Epidermal melanocyte (primary cell): ENCODE measurements around the gene MYCBP.
A peak's percentile ranks its signal among the peaks of the same experiment; 100 is the strongest.
"Not testable (repeated sequence)": the region's sequence is repeated elsewhere in the genome, so short reads cannot be mapped to it uniquely, and the experiment has no call there.

Experiments
- DNase-seq: peaks from one replicate; pipeline ENCODE4 v3.0.0; 2011; ENCODE audit warnings: low spot score; ENCODE audit not compliant: insufficient read length

Gene MYCBP

GRCh38 chr1:38873027-38873969 lies at the start of gene MYCBP:
MYCBP (minus strand) TSS chr1:38873348; CDS start chr1:38873305, 43 bp downstream.
- peak; percentile 98 for DNase-seq

DNA sequence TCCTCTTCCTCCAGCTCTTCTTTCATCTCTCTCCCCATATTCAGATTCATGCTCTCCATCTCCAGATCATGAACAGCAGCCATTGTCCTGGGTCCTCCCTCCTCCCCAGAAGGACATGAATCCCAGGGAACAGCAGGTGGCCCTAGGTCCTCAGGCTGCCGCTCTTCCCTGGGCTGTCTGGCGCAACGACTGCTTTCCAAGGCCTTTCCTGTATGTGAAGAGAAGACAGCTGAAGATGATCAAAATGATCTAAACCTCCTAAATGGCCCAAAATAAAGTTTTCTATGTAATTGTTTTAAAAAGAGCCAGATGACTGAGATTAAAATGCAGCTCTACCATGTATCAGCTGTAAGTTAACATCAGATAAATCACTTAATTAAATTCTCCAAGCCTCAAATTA lies 46.0 kb upstream of the MYCBP start:
- no peak for DNase-seq

DNA sequence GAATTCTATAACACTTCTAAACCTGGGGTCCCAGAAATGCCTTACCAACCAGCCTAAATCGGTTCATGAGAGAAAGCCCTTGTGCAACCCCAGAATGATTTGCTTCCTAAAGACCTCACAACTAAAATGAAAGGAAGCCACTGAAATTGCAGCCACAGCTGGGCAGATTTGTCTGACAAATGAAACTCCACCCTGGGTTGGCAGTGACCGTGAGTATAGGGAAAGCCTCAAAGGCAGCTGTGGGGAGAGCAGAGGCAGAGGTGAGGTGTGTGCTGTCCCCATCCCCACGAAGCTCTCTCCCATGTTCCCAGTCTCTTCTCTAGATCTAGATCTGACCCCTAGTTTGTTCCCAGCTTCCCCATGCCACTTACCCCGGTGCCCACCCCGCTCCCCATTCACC lies 45.4 kb upstream of the MYCBP start:
- DNase-seq: no peak

- no peak for DNase-seq
Measured at GRCh38 chr1:38917772-38918171, 44.6 kb upstream of the MYCBP start.

DNA sequence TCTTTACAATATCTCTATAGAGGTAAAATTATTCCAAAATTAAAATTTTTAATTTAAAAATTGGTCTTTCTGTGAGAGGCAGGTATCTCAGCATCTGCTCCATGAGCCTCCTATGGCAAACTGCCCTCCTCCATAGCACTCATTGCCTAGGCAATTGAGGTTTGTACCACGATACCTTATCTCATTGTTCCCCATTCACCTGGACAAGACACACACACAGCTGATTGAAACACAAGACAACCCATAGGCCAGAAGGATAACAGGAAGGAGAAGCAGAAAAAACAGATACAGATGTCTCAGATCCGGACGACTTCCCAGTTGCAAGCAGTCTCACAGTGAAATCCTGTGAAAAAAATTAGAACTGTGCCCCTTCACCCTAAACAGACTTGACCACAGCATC lies 44.2 kb upstream of the MYCBP start:
- no peak for DNase-seq

- DNase-seq: no peak
Measured at GRCh38 chr1:38915352-38915948, 42.3 kb upstream of the MYCBP start.

DNA sequence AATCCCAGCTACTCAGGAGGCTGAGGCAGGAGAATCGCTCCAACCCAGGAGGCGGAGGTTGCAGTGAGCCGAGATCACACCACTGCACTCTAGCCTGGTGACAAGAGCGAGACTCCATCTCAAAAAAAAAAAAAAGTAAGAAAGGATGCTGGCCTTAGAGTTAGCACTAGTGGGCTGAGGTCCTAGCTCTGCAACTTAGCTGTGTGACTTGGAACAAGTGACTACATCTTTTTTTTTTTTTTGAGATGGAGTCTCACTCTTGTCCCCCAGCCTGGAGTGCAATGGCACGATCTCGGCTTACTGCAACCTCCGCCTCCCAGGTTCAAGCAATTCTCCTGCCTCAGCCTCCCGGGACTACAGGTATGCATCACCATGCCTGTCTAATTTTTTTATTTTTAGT lies 41.8 kb upstream of the MYCBP start:
- not testable (repeated sequence) for DNase-seq

- DNase-seq: no peak
Measured at GRCh38 chr1:38908821-38909220, 35.7 kb upstream of the MYCBP start.

DNA sequence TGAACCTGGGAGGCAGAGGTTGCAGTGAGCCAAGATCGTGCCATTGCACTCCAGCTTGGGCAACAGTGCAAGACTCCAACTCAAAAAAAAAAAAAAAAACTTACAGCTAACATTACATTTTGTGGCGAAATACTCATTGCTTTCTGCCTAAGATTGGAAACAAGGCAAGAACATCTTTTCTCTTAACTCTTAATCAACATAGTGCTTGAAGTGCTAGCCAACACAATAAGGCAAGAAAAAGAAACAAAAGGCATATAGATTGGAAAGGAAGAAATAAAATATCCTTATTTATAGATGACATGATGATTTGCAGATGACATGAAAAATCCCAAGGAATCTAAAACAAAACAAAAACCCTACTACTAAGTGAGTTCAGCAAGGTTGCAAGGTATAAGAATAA lies 32.8 kb upstream of the MYCBP start:
- no peak for DNase-seq

GRCh38 chr1:38899560-38899959 lies 26.4 kb upstream of the MYCBP start:
- no peak for DNase-seq

- DNase-seq: no peak
Measured at GRCh38 chr1:38898653-38899230, 25.6 kb upstream of the MYCBP start.

DNA sequence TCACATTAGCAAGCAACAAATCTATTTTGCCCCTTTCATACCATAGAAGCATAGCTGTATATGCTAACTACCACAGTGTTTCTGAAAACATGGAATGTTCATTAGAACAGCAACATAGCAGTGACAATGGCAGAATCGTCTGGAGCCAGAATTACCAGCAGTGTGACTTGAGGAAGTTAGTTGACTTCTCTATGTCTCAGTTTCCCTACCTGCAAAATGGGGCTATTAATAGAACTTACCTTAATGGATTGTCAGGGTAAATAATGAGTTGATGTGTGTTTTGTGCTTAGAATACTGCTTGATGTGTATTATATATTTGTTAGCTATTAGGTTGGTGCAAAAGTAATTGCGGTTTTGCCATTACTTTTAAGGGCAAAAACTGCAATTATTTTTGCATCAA lies 23.0 kb upstream of the MYCBP start:
- DNase-seq: no peak

- DNase-seq: no peak
Measured at GRCh38 chr1:38892976-38893375, 19.8 kb upstream of the MYCBP start.

GRCh38 chr1:38891753-38892152 lies 18.6 kb upstream of the MYCBP start:
- DNase-seq: no peak

- no peak for DNase-seq
Measured at GRCh38 chr1:38889589-38889988, 16.4 kb upstream of the MYCBP start.

DNA sequence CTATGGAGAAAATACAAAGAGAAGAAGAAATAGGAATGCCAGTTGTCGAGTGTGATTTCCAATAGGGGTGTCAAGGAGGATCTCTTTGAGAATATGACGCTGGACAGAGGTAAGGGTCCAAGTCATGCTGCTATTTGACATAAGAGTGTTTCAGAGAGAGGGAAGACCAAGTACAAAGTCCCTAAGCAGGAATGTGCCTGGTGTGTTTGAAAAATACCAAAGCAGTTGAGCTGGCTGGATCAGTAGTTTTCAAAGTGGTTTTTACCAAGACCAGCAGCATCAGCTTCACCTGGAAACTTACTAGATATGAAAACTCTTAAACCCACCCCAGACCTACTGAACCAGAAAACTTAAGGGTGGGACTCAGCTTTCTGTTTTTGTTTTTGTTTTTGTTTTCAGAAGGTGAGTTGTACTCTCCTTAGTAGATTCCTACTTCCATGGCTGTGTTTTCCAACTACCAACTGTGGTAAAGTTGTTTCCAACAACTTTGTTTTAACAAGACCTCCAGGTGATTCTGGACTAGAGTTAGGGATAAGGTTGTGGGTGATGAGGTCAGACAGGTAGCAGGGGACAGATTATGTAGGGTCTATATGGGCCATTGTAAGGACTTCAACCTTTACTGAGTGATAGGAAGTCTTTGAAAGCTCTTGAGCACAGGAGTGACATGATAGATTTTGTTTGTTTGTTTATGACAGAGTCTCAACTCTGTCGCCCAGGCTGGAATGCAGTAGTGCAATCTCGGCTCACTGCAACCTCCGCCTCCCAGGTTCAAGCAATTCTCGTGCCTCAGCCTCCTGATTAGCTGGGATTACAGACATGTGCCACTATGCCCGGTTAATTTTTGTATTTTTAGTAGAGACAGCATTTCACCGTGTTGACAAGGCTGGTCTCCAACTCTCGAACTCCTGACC lies 15.5 kb upstream of the MYCBP start:
- DNase-seq: no peak

DNA sequence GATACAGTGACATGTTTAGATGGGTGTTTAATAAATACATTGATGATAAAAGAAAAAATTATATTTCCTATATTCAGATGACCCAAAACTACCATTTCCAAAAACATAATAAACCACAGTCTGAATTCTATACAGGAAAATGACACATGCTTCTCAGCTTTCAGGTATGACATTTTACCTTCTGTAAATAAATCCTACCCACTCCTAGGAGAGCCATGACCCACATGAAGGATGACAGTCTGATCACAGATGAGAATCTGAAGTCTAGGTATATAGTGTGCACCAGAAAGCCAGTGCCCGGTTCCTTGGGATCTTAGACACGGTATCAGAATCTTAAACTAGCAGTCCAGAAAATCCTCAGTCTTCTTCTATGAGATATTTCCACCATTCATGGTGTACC lies 11.9 kb upstream of the MYCBP start:
- no peak for DNase-seq

- DNase-seq: no peak
Measured at GRCh38 chr1:38881487-38881886, 8.3 kb upstream of the MYCBP start, which contains the start of gene GJA9. GJA9 (minus strand) TSS chr1:38881587; CDS start chr1:38876098, 5,489 bp downstream.

DNA sequence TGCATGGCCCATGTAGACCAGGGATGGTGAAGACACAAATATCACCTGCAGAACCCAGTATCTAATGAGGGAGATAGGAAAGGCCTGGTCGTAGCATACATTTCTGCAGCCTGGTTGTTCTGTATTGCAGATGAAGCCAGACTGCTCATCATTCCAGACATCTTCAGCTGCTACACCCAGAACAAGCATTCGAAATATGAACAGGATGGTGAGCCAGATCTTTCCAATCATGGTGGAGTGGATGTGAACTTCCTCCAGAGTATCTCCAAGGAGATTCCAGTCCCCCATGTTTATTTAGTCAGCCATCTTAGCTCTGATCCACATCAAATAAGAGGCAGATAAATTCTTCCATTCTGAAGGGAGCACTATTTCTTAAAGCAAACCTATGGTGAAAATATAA lies 2.7 kb upstream of the MYCBP start:
- DNase-seq: no peak

- DNase-seq: no peak
Measured at GRCh38 chr1:38872401-38873026, 634 bp downstream of the MYCBP start.

- DNase-seq: no peak
Measured at GRCh38 chr1:38870996-38871395, 2.2 kb downstream of the MYCBP start.
